Fibroblast of skin of left quadriceps (primary cell): ENCODE measurements around the gene DYSF.

Experiments used
- DNase-seq, 2 experiments: peaks; one replicate each; pipeline ENCODE4 v3.0.0-alpha.2; 2013; ENCODE audit warnings: low read depth in 2 of 2

The DYSF gene

DNA sequence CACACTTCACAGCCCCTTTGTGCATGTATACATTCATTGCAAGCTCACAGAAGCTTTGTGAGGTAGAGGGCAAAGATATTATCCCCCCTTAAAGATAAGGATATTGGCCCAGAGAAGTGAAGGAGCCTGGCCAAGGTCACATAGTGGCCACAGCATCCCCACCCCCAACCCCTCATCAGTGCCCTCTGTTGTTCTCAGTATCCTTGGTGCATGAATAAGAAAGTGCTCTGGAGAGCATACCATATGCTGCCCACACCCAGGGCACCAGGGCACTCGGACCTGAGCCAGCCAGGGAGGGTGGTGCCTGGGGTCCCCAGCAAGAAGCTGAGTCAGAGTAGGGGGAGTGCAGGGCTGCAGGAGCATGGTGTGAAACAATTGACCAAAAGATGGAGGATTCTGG is 3.3 kb downstream of the DYSF start:
- DNase-seq, result no peak

DNA sequence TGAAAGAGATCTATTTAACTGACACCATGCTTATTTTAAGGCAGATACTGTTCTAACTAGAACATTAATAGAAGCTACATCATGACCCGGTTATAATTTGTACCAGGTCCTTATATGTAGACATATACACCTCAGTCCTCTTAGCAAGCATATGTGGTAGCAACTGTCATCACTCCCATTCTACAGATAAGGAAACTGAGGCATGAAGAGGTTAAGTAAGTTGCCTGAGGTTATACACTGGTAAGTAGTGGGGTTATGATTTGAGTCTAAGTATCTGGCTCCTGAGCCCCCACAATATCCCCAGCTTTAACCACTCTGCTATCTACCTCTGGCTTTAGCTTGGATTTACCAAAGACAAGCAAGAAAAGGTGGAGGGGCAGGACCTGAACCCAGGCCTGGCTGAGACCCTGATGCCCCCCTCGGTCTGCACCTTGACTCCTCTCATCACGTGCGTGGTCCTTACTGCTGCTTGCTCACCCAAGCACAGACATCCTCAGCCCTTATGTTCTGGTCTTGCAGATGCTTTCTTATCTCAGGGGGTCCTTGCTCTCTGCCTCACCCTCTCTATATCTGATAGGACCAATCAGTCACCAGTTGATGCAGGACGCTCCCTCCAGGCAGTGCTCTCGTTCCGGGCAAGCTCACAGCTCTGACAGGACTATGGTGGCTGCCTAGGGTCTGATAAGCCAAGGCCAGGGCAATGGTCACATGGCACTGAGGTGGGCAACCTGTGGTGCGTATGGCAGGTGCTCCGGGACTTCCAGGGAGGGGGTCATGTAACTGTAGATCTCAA is 4.0 kb downstream of the DYSF start:
- DNase-seq, result no peak

DNA sequence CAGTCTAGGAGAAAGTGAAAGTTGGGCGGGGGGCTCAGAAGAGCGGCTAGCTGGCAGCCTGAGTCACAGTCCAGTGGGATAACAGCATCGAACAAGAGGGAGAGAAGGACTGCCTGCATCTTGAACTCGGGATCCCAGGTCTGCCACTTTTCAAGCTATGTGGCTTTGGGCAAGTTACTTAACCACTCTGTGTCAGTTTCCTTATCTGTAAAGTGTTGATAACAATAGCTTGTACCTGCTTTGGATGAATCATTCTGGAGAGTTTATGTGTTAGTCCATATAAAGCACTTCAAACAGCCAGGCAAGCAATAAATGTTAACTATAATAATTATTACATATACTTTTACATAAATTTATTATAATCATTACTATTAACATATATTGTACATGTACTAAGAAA is 4.6 kb downstream of the DYSF start:
- no peak for DNase-seq

DNA sequence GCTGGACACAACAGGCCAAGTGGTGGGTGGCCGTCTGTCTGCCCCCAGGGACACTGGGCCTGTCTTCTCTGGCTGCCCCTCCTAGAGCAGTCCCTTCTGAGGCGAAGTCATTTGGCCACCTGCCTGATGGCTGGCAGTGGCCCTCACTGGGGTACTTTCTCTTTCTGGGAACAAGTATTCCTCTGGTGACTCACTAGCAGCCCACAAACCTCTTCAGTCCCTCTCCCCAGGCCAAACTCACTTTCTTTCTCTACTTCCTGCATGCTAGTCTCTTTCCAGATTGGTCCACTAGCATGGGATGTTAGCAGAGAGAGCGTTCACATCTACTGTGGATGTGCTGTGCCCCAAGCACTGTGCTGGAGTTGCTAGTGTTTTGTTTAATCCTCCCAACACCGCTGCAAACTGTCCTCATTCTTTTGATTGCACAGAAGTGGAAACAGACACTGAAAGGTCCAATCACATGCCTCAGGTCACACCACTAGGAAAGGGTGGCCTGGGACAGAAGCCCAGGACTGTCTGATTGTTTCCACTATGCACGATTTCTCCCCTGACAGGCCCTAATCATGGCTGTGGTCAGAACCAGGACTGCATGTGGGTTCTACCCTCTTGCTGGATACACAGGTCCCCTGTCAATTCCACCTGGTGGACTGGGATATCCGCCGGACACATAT is 5.2 kb downstream of the DYSF start:
- DNase-seq, result no peak

DNA sequence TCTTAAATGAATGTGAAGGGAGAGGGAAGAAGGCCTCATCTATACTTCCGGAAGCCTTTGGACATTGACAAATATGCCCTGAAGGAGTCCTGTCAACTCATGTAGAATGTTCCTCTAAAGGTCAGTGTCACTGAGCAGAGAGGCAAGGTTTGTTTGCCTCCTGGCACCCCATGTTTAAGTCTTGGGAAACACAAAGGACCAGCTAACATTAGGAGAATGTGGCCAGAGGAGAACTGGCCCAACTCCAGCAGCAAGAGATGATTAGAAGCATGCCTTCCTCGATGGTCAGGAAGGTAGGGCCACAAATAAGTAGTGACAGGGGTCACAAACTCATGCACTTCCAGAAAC is 5.7 kb downstream of the DYSF start:
- no peak for DNase-seq

DNA sequence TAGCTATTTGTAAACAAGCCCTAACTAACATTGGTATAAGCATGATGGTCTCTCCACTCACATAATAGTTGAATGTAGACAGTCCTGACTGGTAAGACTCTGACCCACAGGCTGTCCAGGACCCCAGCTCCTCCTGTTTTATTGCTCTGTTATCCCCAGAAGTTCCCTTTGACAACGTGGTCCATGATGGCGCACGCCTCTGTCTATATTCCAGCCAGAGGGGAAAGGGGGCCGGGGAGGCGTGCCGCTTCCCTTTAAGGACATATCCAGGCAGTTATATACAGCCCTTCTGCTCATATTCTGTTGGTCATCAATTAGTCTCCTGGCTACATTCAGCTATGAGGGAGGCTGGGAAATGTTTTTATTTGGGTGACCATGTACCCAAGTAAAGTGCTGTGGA is 6.7 kb downstream of the DYSF start:
- no peak for DNase-seq

DNA sequence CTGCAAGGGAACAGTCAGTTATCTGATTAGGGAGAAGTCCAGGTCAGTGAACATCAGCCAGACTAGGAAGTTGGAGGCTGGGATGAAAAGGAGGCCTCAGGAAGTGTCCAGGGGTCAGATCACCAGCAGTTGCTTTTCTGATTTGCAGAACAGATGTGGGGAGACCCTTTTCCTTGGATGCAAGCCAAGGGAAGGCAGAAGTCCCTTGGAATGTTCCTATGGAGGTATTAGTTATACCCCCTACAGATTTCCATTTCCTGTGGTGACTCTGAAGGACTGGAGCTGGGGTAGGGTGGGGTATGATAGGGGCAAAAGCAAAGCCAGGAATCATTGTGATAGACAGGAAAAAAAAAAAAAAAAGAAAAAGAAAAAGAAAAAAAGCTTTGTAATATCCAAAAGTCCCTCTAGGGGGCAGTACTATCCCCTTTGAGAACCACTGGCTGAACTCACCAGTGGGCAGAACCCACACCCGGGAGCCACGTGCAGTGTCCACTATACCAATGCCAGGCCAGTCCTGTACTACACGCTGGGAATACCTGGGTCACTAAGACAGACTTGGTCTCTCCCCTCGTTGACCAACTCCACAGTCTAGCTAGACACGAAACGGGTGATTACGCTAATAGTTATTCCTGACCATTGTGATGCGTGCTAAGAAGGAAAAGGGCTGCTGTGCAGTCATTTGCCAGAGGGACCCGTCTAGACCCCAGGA is 7.4 kb downstream of the DYSF start:
- no peak for DNase-seq

DNA sequence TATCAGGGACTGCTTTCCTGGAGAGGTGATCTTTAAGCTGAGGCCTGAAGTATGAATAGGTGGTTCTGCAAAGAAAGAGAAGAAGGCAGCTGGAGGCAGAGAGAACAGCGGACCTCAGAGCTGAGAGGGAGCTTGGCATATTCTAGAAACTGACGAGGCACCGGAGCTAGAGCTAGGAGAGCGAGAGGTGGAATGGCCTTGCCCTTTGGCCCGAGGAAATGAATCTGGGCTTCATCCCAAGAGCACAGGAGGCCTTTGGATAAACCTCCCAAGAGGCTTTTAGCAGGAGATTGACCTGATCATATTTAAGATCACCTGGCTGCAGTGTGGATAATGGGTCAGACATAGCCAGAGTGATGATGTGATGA is 7.9 kb downstream of the DYSF start:
- no peak for DNase-seq

DNA sequence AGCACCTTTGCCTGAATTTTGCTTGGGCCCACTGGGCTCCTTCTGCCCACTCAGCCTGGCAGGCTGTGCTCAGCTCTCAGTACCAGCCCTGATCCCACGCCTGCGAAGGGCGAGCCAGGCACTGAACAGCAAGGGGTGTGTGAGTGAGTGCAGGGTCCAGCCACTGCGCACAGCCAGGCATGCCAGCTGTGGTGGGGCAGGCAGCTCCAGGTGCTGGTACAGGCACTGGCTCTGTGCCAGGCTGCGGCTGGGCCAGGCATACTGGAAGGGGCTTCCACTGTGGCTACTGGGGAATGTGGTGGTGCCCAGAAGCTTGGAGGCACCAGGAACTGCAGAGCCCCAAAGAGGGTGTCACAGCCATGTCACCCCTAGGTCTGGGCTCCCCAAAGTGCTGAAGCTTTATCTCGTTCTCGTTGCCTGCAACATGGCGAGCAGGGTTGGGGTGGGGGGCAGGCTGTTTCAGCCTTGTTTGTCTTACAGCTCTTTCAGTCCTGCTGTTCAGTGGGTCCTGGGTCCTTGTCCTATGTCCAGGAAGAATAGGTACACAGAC is 8.8 kb downstream of the DYSF start:
- no peak for DNase-seq

DNA sequence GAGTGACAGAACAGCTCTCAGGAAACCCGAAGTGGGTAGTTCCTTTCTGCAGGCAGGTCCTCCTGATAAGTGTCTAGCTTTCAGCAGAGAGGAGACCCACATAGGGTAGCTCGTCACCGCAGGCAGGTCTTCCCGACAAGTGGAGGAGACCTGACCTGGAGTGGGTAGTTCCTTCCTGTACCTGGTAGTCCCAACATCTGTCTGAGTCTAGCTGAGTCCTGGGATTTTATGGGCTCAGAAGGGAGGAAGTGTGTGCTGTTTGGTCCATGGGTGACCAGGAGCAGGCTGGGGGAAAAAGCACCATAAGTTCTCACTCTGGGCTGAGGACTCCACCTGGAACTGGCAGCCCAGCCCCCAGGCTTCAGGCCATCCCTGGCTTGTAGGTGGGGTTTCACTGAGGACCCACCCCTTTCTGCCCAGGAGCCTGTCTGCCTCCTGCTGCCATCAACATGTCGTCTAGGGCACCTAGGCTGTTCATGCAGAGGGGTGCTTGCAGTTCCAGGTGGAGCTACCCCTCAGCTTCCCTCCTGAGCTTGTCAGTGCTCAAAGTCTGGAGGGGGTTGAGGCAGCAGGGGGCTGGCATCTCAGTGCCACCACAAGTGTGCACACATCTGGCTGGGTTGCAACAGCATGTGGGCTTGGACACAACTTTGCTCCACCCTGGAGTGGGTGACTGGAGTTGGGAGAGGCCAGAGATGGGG is 9.4 kb downstream of the DYSF start:
- no peak for DNase-seq

DNA sequence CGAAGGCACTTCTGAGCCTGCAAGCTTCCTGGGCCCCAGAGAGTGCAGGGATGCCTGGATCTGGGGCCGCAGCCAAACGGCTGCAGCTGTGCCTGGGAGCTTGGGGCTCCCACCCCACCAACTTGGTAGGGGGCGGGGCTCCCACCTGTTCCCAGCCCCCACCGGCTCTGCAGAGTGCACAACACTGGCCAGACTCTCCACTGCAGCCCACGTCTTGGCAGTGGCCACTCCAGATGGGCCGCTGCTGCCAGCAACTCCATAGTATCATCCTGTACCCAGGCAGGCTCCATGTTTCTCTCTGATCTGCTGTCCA is 9.9 kb downstream of the DYSF start:
- no peak for DNase-seq

DNA sequence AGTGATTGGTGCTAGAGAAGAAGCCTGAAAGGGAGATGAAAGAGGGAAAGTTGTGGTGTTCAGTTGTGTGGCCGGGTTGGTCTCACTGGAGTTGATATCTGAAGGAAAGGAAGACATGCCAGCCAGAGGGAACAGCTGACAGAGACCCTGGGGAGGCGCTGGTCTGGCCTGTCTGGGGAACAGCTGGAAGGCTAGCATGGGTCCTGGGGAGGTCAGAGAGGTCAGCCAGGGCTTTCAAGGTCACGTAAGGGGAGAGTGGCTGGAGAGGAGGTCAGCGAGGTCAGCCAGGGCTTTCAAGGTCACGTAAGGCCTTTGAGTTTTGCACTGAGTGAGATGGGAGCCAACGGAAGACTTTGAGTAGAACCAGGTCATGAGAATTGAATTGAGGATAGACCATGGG is 11.0 kb downstream of the DYSF start:
- DNase-seq, result no peak

DNA sequence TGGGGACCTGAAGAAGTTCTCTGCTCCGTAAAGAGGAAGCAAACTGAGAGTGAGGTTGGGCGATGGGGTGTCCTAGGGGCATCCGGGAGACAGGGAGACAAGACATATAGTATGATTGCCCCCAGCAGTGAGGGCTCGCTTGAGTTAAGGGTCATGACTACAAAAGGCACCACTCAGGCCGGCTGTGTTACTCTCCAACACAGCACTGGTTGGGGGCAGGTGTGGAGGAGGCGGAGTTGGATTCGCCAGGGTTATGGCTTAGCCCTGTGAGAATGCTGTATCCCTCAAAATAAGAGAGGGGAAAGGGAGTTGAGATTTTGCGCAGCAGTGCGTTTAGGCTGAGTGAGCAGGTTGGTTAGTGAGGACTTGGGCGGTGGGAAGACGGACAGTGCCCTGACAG is 12.0 kb downstream of the DYSF start:
- DNase-seq, result no peak

DNA sequence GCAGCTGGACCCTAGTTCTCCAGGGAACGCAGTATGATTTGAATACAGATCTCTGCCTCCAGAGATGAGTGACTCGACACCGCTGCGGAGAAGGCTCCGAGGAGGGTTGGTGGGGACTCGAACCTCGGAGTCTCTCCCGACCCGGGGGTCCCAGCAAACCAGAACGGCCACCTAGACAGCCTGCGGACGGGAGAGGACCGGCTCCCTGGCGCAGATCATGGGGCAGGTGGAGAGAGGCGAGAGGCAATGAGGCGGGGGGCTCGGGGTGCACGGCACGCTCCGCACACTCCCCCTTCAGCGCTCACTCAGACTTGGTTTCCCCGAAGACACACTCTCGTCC is 12.6 kb downstream of the DYSF start:
- DNase-seq, result no peak

DNA sequence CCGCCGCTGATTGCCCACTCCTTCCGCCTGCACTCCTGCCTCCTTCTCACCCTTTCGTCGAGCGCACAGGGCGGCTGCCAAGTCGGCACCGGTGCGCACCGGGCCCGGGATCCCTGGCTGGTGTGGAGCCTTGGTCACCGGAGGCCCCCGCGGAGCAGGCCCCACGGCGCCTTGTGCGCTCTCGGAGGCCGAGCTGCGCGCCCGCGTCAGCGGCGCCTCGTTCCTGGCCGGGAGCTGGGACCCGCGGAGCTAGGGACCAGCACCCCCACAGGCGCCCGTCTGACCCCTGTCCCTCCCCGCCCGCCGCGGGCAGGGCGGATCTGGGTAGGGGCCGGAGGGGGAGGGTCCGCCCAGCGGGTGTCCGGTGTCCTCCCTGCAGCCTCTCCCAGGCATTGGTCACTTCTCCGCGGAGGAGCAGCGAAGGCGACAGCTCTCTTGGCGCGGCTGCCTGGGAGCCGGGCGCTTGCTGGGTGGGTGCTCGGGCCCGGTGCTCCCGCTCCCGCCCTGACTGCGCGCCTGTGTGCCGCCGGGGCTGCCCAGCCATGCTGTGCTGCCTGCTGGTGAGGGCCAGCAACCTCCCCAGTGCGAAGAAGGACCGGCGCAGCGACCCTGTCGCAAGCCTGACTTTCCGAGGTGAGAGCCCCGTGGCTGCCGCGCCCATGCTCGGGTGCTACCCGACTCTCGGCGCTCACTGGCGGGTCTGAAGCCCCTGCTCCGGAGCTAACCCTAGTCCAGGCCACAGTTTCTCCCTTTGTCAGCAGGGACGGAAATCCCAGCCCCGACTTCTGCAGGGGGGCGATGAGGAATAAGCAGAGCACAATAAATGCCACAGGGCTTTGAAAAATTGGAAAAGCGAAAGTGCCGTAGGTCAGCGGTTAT is 13.2 kb downstream of the DYSF start:
- DNase-seq, result no peak

DNA sequence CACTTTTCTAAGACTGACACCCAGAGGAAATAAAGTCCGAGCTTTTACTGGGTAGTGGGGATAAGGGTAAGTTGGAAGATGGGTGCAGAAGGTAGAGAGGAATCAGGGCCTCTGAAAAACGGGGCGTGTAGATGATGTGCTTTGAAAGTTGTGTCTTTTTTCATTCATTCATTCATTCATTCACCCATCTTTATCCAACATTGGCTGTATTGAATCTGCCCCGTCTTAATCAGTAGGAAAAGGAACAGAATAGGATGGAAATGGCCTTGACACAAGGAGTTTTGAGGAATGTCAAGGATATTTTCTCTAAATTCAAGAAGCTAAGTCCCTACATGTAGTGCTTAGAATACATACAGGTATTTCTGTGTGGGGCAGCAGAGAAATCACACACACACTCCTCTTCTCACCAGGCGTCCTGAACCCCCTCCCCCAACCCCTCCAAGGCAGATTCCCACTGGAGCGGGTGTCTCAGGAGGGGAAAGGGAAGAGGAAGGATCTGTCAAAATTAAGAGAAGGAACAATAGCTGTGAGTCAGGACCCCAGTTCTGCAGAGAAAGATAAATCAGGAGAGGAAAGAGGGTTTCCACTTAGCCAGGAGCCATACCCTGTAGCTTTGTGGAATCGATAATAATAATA is 13.9 kb downstream of the DYSF start:
- no peak for DNase-seq

DNA sequence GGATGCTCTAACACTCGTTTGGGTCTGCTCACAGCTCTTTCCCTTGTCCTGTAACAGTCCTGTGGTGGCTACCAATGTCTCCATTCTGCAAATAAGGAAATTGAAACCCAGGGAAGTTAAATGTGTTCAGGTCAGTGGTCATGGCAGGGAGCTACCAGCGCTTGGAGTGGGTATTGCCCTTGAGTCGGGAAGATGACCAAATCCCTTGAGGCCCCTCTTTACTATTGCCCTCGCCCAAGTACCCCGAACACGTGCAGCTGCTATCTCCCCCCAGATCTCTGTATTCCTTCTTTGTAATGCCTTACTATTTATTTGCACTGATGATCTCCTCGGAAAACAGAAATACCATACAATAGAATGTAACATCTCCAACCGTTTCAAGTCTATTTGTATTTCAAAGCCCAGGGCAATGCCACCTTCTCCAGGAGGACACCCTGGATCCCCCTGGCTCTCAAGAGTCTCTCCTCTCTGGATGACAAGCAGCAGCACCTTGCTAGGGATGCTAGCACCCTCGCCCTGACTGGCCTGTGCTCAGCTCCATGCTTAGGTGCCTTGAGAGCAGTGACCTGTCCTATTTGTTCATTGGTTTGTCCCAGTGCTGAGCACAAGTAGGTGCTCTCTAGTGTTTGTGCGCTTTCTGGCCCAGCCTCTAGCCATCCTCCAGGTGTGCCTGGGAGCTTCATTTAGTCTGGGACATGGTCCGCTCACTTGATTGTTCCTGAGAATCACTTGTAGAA is 15.1 kb downstream of the DYSF start:
- no peak for DNase-seq

DNA sequence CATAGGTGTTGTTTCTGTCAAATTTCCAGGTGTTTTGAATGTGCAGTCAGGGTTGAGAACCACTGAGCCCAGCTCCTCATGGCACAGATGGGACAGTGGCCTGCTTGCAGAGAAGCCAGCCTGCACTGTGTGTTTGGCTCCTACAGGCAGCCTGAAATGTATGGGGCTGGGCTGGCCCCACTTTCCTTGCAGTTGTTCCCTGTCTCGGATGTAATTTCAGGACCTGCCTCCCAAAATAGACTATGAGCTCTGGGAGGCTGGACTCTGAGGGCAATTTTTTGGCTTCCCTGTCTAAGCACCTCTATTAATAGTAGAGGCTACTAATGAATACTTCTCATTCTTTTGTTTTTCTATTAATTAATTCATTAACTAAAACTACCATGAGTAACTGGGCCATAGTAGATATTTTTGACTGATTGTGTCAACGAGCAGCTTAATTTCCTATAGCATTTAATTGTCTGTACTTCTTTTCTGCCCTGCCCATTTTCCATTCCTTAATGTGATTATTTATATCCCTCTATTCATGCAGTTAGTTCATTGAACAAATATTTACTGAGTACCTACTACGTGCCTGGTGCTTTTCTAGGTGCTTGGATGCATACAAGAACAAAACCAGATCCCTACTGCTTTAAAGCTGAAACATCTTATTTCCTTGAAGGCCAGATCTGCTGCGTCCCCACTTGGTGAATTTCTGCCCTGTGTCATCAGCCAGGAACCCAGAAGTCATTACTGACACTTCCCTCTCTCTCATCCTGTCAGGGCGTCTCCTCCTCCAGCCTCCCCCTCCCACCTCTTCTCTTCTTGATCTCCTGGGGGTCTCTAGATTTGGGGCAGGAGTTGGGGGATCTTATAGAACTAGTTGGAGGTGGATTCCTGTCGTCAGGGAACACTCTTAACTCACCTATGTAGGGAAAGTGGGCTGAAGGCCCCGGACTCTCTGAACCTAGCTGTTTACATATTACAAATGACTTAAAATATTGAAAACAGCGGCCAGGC is 16.3 kb downstream of the DYSF start:
- no peak for DNase-seq

DNA sequence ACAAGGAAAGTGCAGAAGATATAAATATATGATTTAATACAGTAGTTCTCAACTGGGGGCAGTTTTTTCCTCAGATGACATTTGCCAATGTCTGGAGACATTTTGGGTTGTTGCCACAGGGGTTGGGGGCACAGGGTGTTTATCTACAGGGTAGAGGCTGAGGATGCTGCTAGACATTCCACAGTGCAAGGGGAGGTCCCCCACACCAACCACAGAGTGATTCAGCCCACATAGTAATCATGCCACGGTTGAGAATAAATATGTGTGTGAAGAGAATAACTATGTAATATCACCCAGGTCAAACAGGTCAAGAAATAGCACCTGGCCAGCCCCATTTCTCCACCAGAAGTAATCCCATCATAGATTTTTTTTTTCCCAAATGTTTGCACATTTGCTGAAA is 17.9 kb downstream of the DYSF start:
- peak; percentile 32 to 39 for DNase-seq
